Measurements from ENCODE around the gene POU4F2.
A peak's percentile ranks its signal among the peaks of the same experiment; 100 is the strongest.

Gene POU4F2

DNA sequence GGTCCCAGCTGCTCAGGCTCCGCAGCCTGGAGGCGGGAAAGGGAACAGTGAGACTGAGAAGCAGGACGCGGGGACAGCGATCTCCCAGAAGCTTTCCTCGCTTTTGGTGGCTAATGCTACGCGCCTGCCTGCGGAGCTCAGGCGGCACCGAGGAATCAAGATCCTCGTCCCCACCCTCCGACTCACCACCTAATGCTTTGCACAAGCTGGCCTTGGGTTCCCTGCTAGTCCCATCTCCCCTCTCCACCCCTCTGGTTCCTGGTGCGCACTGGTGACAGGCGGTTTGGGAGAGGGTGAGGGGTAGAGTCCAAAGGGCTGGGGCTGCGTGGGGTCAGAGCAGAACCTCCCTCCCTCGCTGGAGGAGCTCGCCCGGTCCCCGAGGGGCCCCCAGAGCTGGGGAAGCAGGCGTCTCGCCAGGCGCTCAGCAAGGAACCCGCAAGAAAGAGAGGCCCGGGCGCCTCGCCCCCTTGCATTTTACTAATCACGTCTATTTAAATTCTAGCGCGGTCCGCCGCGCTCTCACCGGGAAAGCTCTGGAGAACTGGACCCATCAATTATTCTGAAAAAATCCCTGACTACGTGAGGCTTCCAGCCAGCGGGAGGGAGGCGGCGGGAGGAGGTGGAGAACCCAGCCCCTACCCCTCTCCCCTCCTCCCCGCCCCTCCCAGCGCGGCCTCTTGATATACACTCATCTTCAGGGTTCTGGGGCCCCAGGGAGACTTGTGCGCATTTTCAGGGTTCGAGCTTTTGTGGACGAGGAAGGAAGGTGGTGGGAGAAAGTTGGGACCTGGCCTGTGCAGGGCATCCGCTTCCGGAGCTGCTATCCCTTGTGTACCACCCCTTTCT is 9.1 kb downstream of the POU4F2 start:
- Histone ChIP-seq H3K9me3 (ENCODE audit: severe bottlenecking) (no peaks in the 10 kb centered on the region), H3K36me3 (0 out of 2 replicates have a peak, but pooled peaks cover 2% of the 10 kb centered on the region), H3K27me3 (ENCODE audit: insufficient read depth, low read depth, severe bottlenecking) (no peaks in the 10 kb centered on the region), H3K27ac (no peak overlapping the region), H3K4me3 (ENCODE audit: low read depth, low read length) (no peak overlapping the region)
- no peak for DNase-seq
- TF ChIP-seq, protein P1, sequence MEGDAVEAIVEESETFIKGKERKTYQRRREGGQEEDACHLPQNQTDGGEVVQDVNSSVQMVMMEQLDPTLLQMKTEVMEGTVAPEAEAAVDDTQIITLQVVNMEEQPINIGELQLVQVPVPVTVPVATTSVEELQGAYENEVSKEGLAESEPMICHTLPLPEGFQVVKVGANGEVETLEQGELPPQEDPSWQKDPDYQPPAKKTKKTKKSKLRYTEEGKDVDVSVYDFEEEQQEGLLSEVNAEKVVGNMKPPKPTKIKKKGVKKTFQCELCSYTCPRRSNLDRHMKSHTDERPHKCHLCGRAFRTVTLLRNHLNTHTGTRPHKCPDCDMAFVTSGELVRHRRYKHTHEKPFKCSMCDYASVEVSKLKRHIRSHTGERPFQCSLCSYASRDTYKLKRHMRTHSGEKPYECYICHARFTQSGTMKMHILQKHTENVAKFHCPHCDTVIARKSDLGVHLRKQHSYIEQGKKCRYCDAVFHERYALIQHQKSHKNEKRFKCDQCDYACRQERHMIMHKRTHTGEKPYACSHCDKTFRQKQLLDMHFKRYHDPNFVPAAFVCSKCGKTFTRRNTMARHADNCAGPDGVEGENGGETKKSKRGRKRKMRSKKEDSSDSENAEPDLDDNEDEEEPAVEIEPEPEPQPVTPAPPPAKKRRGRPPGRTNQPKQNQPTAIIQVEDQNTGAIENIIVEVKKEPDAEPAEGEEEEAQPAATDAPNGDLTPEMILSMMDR (IDR thresholded peaks at IDR 0.05; ENCODE audit: low read depth, low read length) = no peak

DNA sequence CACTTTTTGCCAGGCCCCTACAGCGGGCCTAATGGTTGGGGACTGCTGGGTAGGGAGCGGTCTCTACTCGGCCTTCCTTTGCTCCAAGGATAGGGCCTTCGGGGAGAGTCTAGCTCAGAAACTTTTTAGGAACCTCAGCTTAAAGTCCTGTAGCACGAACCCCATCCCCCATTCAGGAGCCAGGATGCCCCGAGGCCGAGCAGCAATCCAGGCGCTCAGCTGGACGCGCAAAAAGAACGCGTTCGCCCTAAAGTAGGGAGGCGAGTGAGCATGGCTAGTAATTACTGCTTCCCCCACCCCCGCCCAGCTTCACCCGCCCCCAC is 9.7 kb downstream of the POU4F2 start:
- no peak overlapping the region for H3K4me3 ChIP-seq (ENCODE audit: low read depth, low read length)
- no peak overlapping the region for H3K27ac ChIP-seq
- no peaks in the 10 kb centered on the region for H3K36me3 ChIP-seq
- no peaks in the 10 kb centered on the region for H3K9me3 ChIP-seq (ENCODE audit: severe bottlenecking)
- DNase-seq = no peak
- TF ChIP-seq, protein P1 (IDR thresholded peaks at IDR 0.05; ENCODE audit: low read depth, low read length) = no peak
- no peaks in the 10 kb centered on the region for H3K27me3 ChIP-seq (ENCODE audit: insufficient read depth, low read depth, severe bottlenecking)

- Histone ChIP-seq H3K9me3 (ENCODE audit: severe bottlenecking) (no peaks in the 10 kb centered on the region), H3K27ac (no peak overlapping the region), H3K36me3 (no peaks in the 10 kb centered on the region), H3K4me3 (ENCODE audit: low read depth, low read length) (no peak overlapping the region), H3K27me3 (ENCODE audit: insufficient read depth, low read depth, severe bottlenecking) (no peaks in the 10 kb centered on the region)
- no peak for DNase-seq
- TF ChIP-seq, protein P1 (IDR thresholded peaks at IDR 0.05; ENCODE audit: low read depth, low read length) = no peak
Observed at GRCh38 chr4:146649232-146649631, 10.5 kb downstream of the POU4F2 start.

DNA sequence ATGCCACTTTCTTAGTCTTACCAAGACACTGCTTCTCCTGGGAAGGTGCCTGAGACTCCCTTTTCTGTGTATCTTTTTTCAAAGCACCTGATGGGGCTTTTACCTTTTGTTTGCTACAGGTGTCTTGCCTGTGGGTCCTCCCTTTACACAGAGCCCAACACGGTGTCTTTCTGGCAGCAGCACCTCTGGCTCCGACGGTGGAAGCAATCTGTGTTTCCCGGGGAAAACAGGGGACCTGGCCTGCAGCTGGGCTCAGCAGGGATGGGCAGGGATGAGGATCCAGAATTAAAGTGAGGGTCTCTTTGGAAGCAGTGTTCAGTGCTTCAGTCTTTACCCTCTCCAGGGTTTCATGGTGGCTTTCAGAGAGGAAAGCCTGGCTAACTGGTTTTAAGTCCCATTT is 11.3 kb downstream of the POU4F2 start:
- DNase-seq = no peak
- no peak overlapping the region for H3K4me3 ChIP-seq (ENCODE audit: low read depth, low read length)
- H3K27me3 ChIP-seq (ENCODE audit: insufficient read depth, low read depth, severe bottlenecking) = no peaks in the 10 kb centered on the region
- no peak overlapping the region for H3K27ac ChIP-seq
- no peaks in the 10 kb centered on the region for H3K9me3 ChIP-seq (ENCODE audit: severe bottlenecking)
- H3K36me3 ChIP-seq = no peaks in the 10 kb centered on the region
- TF ChIP-seq, protein P1 (IDR thresholded peaks at IDR 0.05; ENCODE audit: low read depth, low read length) = no peak

DNA sequence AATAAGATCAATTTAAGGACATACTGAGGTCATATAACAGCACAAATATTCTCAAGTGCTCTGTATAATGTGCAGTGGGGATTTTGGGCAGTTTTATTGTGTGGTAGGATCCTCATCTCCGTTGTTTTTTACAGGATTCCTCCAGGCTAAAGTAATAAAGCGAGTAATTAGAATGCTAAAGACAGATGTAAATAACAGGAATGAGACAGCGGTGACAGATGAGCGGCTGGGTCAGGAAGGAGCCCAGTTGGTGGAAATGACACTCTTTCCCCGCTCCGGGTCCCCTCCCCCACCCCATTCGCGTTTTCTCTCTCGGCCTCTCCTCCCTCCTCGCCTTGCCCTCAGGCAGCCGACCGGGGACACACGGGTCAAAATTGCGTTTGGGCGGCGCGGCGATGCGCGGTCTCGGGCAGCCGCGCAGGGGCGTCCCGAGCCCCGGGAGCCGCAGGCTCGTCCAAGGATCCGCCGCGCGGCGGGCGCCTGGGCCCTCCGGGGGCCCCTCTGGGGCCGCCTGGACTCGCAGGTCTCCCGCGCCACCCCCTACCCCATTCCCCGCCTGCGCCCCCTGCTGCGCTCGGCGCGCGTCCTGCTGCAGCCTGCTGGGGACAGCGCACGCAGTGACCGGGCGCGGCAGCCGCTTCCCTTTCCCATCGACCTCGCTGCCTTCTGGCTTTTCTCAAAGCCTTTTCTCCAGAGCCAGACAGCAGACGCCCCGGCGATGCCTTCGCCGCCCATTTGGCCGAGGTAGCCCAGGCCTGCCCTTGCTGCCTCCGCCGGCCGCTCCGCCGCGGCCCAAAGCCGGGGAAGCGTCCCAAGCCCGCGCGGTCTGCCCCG is 16.2 kb downstream of the POU4F2 start:
- Histone ChIP-seq H3K36me3 (no peaks in the 10 kb centered on the region), H3K27me3 (ENCODE audit: insufficient read depth, low read depth, severe bottlenecking) (no peaks in the 10 kb centered on the region), H3K27ac (peak overlapping the region; percentile 73), H3K4me3 (ENCODE audit: low read depth, low read length) (peak overlapping the region; percentile 87), H3K9me3 (ENCODE audit: severe bottlenecking) (no peaks in the 10 kb centered on the region)
- peak; percentile 91 for DNase-seq
- TF ChIP-seq, protein P1 (IDR thresholded peaks at IDR 0.05; ENCODE audit: low read depth, low read length) = peak; percentile 34; the same call in 1 of the 2 replicates

Measured in WERI-Rb-1 (cell line).